SK-N-SH treated with all-trans-retinoic acid at 6 μM for 48 hours (cell line): Measurements from ENCODE around the gene CLEC16A.

ENCODE experiments used
- ATAC-seq: fragments of 200-7000 bp; cut with Tn5 transposase; 3 replicates; pipeline ENCODE4 v1.9.1; 2020; ENCODE audit warnings: mild to moderate bottlenecking, moderate library complexity
- ARNTL ChIP-seq: fragments of 450-650 bp; formaldehyde crosslinking; IDR thresholded peaks from 2 replicates; pipeline ENCODE4 v1.5.0; 2020; ENCODE audit warnings: low read depth, mild to moderate bottlenecking, moderate library complexity, borderline replicate concordance
- BACH2 ChIP-seq: fragments of 250-450 bp; sonication (Bioruptor Pico); IDR thresholded peaks from 2 replicates; pipeline ENCODE4 v1.9.0; 2021; ENCODE audit warnings: mild to moderate bottlenecking, borderline replicate concordance
- CREB5 ChIP-seq: fragments of 250-450 bp; sonication (Bioruptor Pico); IDR thresholded peaks from 2 replicates; pipeline ENCODE4 v1.5.1; 2020; ENCODE audit warnings: low read depth, mild to moderate bottlenecking, moderate library complexity
- CSDC2 ChIP-seq: fragments of 250-450 bp; sonication (Bioruptor Pico); IDR thresholded peaks from 2 replicates; pipeline ENCODE4 v1.5.0; 2020; ENCODE audit warnings: mild to moderate bottlenecking, moderate library complexity
- ESRRG ChIP-seq: fragments of 250-450 bp; sonication (Bioruptor Pico); IDR thresholded peaks from 2 replicates; pipeline ENCODE4 v1.6.1; 2021; ENCODE audit warnings: mild to moderate bottlenecking
- GLIS3 ChIP-seq: fragments of 250-450 bp; sonication (Bioruptor Pico); IDR thresholded peaks from 2 replicates; pipeline ENCODE4 v1.5.0; 2020; ENCODE audit warnings: mild to moderate bottlenecking, moderate library complexity
- ISL1 ChIP-seq: fragments of 250-450 bp; sonication (Bioruptor Pico); IDR thresholded peaks from 2 replicates; pipeline ENCODE4 v2.1.2; 2022; ENCODE audit warnings: mild to moderate bottlenecking, moderate library complexity
- OSR1 ChIP-seq: fragments of 250-450 bp; sonication (Bioruptor Pico); IDR thresholded peaks from 2 replicates; pipeline ENCODE4 v1.8.0; 2022; ENCODE audit warnings: moderate library complexity, mild to moderate bottlenecking, inconsistent platforms
- PATZ1 ChIP-seq: fragments of 250-450 bp; sonication (Bioruptor Pico); IDR thresholded peaks from 2 replicates; pipeline ENCODE4 v1.8.0; 2020; ENCODE audit warnings: mild to moderate bottlenecking, moderate library complexity, borderline replicate concordance
- POU6F1 ChIP-seq: fragments of 250-450 bp; sonication (Bioruptor Pico); IDR thresholded peaks from 2 replicates; pipeline ENCODE4 v1.8.0; 2021; ENCODE audit warnings: low read depth, mild to moderate bottlenecking, moderate library complexity, borderline replicate concordance
- PPARA ChIP-seq: fragments of 250-450 bp; sonication (Bioruptor Pico); IDR thresholded peaks from 2 replicates; pipeline ENCODE4 v1.5.0; 2020; ENCODE audit warnings: mild to moderate bottlenecking, borderline replicate concordance
- RARB ChIP-seq: fragments of 250-450 bp; sonication (Bioruptor Pico); IDR thresholded peaks from 2 replicates; pipeline ENCODE4 v1.8.0; 2021; ENCODE audit warnings: mild to moderate bottlenecking, moderate library complexity
- SNAI2 ChIP-seq: fragments of 250-450 bp; sonication (Bioruptor Pico); IDR thresholded peaks from 2 replicates; pipeline ENCODE4 v1.5.0; 2020; ENCODE audit warnings: mild to moderate bottlenecking, moderate library complexity
- TCF4 ChIP-seq: fragments of 250-450 bp; sonication (Bioruptor Pico); IDR thresholded peaks from 2 replicates; pipeline ENCODE4 v1.8.0; 2021; ENCODE audit warnings: mild to moderate bottlenecking, moderate library complexity, borderline replicate concordance
- TSHZ2 ChIP-seq: fragments of 250-450 bp; sonication (Bioruptor Pico); IDR thresholded peaks from 2 replicates; pipeline ENCODE4 v1.5.0; 2020; ENCODE audit warnings: mild to moderate bottlenecking, moderate library complexity
- ZC3H10 ChIP-seq: fragments of 250-450 bp; sonication (Bioruptor Pico); IDR thresholded peaks from 2 replicates; pipeline ENCODE4 v1.5.1; 2021; ENCODE audit warnings: mild to moderate bottlenecking, moderate library complexity
- ZFP3 ChIP-seq: fragments of 250-450 bp; sonication (Bioruptor Pico); IDR thresholded peaks from 2 replicates; pipeline ENCODE4 v1.5.0; 2020; ENCODE audit warnings: mild to moderate bottlenecking, moderate library complexity
- ZFP30 ChIP-seq: fragments of 450-650 bp; formaldehyde crosslinking; IDR thresholded peaks from 2 replicates; pipeline ENCODE4 v1.5.0; 2022; ENCODE audit warnings: mild to moderate bottlenecking, moderate library complexity
- ZNF565 ChIP-seq: fragments of 450-650 bp; formaldehyde crosslinking; conservative IDR thresholded peaks from 2 replicates; pipeline ENCODE4 v1.5.0; 2020; ENCODE audit warnings: low read depth, mild to moderate bottlenecking, moderate library complexity
- ZNF70 ChIP-seq: fragments of 450-650 bp; formaldehyde crosslinking; IDR thresholded peaks from 2 replicates; pipeline ENCODE4 v1.5.0; 2020; ENCODE audit warnings: mild to moderate bottlenecking, moderate library complexity
- ZNF8 ChIP-seq: fragments of 450-650 bp; formaldehyde crosslinking; IDR thresholded peaks from 2 replicates; pipeline ENCODE4 v1.5.0; 2020; ENCODE audit warnings: mild to moderate bottlenecking, moderate library complexity

CLEC16A gene

GRCh38 chr16:11164482-11165270 is 220.3 kb downstream of the CLEC16A start (continued):
- TF ChIP-seq TSHZ2 (CRISPR knock-in tag): no peak
- no peak for TF ChIP-seq SNAI2
- TF ChIP-seq OSR1: no peak

GRCh38 chr16:11165349-11165748 is 221.0 kb downstream of the CLEC16A start:
- TF ChIP-seq GLIS3 (CRISPR knock-in tag) (no peak), CSDC2 (no peak), POU6F1 (CRISPR knock-in tag) (no peak), SNAI2 (no peak), BACH2 (CRISPR knock-in tag) (no peak), ZFP30 (no peak), CREB5 (no peak), ZNF70 (CRISPR knock-in tag) (no peak), TCF4 (CRISPR knock-in tag) (no peak), PPARA (no peak), ZNF565 (CRISPR knock-in tag) (no peak), RARB (CRISPR knock-in tag) (no peak), ZC3H10 (CRISPR knock-in tag) (no peak), ARNTL (no peak), ESRRG (CRISPR knock-in tag) (no peak), ISL1 (CRISPR knock-in tag) (no peak)
- no peak for ATAC-seq

GRCh38 chr16:11165894-11166665 is 221.7 kb downstream of the CLEC16A start:
- TF ChIP-seq PATZ1 (CRISPR knock-in tag) (no peak), OSR1 (no peak), POU6F1 (CRISPR knock-in tag) (no peak), ZFP3 (CRISPR knock-in tag) (no peak), ZC3H10 (CRISPR knock-in tag) (no peak), ZNF8 (CRISPR knock-in tag) (no peak), GLIS3 (CRISPR knock-in tag) (no peak), ZNF565 (CRISPR knock-in tag) (no peak), SNAI2 (no peak), CSDC2 (no peak), CREB5 (no peak), ESRRG (CRISPR knock-in tag) (no peak), ISL1 (CRISPR knock-in tag) (no peak), BACH2 (CRISPR knock-in tag) (no peak)
- TF ChIP-seq, all 23 proteins: peak for 0
- ATAC-seq: no peak
